HG03520 (cell line): ENCODE results near the gene MRPL49.
"Not testable (repeated sequence)": the region's sequence is repeated elsewhere in the genome, so short reads cannot be mapped to it uniquely, and the experiment has no call there.

Experiments used
- ATAC-seq: cut with Tn5 transposase; IDR thresholded peaks from one replicate; pipeline ENCODE4 v1.9.1; 2021; ENCODE audit warnings: mild to moderate bottlenecking, moderate library complexity; ENCODE audit not compliant: unreplicated experiment

Gene MRPL49

DNA sequence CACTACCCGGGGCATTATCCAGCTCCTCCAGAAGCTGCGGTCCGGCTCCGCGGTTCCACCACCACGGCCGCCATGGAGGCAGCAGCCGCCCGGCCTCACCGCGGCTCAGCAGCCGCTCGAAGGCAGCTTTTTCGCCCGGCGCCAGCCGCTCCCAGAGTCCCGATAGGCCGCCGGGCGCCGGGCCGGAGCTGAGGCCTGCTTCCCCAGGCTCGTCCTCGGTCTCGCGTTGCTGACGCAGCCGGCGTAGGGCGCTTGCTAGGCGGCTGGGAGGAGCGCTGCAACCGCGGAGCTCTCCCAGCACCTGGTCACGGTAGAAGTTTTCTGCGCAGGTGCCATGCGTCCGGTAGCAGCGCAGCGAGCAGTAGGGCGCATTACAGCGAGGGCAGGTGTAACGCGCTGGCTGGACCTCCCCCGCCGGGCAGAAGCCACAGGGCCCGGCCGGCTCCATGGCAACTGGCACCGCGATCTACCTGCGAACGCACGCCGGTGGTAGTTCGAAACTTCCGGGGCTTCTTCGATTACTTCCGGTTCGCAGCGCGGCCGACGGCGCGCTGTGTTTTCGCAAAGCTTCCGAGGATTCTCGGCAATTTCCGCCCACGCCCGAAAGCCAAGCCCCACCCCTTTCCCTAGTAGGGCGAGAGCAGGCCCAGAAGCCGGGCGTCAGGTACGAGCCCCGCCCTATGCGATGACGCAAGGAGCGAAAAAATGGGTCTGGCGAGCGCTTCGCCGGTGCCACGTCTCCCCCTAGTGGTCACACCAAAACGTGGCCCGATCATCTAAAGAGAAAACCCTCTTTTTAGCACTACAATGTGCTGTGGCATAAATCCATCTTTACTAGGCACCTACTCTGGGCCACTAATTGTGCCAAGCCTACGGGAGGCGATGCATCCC lies 4.7 kb upstream of the MRPL49 start, which contains the start of gene ZNHIT2:
Gene ZNHIT2 (minus strand): TSS at position 496 of the 891 bp plus-strand sequence. CDS start 48 bp downstream, at position 448.
- peak; percentile 49 for ATAC-seq

GRCh38 chr11:65118097-65118837 lies 3.9 kb upstream of the MRPL49 start:
- ATAC-seq, result no peak

DNA sequence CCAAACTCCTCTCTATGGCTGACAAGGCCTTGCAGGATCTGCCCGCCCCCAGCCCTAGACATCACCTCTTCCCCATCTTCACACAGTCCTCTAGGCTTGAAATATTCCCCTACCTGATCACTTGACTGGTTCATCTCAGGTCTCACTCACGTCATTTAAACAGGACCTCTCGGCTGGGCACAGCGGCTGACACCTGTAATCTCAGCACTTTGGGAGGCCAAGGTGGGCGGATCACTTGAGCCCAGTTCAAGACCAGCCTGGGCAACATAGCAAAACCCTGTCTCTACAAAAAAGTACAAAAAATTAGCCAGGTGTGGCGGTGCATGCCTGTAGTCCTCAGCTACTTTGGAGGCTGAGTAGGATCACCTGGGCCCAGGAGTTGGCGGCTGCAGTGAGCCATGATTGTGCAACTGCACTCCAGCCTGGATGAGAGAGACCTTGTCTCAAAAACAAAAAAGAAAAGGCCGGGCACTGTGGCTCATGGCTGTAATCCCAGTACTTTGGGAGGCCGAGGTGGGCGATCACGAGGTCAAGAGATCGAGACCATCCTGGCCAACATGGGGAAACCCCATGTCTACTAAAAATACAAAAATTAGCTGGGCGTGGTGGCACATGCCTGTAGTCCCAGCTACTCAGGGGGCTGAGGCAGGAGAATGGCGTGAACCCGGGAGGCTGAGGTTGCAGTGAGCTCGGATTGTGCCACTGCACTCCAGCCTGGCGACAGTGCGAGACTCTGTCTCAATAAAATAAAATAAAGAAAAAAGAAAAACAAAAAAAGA lies 3.0 kb upstream of the MRPL49 start:
- ATAC-seq, result not testable (repeated sequence)

DNA sequence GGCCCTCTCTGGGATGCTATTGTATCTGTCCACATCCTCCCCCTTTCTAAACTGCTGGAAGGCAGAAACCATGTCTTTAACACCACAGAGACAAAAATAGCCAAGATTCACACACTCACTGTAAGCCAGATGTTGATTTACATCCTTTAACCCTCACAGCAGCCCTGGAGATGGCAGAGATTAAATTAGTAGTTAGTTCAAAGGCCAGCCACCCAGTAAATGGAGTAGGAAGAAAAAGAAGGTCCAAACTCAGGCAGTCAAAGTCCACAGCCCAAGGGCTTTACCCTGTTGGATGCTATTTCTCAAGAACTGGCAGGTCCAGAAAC lies 2.5 kb upstream of the MRPL49 start:
- ATAC-seq, result no peak

- ATAC-seq, result no peak
Measured at GRCh38 chr11:65120831-65121230, 1.3 kb upstream of the MRPL49 start.

DNA sequence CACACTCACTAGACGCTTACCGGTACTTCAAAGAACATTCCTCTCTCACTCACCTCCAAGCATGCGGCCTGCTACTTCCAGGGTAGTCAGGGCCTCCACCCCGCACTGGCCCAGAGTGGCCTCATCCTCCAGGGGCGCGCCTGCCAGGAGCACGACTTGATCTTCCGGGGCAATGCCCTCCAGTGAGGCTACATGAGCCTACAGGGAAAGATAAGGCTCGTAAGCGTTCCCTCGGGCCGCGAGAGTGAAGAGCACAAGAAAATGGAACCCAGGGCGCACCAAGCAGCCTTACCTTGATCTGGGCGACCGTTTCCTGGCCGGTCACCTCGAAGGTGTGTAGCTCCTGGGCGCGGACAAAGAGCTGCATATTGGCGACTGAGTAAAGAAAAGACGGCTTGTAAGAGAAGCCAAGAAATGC lies 665 bp upstream of the MRPL49 start:
- no peak for ATAC-seq

DNA sequence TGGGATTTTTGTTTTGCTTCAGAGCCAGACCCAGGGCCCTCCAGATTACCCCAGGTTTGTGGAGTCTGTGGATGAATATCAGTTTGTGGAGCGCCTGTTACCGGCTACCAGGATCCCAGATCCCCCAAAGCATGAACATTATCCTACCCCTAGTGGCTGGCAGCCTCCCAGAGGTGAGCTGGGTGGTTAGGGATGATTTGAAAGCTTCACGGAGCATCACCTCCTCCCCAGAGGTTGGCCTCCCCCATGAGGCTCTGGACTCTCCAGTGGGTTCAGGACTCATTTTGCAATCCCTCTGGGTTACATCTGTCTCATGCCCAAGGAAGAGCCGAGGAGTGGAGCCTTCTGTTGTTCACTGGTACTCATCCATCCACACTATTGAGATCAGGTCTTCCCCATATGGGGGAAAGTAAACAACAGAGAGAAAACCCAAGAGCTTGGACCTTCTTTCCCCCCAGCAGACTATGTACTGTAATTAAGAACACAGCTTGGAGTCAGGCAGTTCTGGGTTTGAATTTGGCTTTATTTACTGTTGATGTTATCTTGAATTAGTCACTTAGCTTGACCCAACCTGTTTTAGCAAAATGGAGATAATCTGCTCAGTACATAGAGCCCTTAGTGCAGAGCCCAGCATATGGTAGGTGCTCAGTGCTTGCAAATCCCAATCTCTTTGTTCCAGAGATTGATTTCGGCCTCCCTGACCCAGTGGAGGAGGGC lies 2.5 kb downstream of the MRPL49 start:
- ATAC-seq, result no peak

- no peak for ATAC-seq
Measured at GRCh38 chr11:65125197-65126056, 3.3 kb downstream of the MRPL49 start.

- no peak for ATAC-seq
Measured at GRCh38 chr11:65126624-65127274, 4.6 kb downstream of the MRPL49 start.

DNA sequence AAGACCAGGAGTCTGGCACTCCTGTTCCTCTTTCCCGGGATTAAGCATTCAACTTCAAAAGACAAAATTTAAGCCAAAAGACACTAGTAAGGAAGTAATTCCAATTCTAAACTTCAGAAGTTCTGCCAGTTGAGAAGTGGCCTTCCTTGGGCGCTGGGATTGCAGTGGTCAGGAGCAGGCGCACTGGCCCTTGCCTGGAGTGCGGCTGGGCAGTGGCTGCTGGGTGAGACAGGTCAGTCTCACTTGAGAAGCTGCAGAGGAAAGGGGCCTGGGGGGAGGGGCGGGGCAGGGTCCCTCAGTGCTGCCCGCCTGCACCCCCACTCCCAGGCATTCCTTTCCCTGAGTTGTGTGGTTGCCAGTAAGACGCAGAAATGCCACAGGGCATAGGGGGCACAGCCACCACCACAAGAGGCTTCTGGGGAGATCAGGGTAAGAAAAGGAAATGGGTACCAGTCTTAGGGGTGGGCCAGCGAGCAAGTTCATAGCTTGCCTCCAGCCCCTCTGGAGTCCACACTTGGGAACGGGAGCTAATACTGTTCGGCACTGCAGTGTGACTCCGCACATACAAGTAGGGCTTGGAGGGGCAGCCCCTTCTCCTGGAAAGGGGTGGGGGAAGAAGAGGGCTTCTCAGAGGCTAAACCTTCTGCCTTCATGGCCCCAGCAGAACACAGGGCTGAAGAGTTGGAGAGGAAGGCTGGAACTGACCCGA lies 5.5 kb downstream of the MRPL49 start:
- ATAC-seq, result no peak

DNA sequence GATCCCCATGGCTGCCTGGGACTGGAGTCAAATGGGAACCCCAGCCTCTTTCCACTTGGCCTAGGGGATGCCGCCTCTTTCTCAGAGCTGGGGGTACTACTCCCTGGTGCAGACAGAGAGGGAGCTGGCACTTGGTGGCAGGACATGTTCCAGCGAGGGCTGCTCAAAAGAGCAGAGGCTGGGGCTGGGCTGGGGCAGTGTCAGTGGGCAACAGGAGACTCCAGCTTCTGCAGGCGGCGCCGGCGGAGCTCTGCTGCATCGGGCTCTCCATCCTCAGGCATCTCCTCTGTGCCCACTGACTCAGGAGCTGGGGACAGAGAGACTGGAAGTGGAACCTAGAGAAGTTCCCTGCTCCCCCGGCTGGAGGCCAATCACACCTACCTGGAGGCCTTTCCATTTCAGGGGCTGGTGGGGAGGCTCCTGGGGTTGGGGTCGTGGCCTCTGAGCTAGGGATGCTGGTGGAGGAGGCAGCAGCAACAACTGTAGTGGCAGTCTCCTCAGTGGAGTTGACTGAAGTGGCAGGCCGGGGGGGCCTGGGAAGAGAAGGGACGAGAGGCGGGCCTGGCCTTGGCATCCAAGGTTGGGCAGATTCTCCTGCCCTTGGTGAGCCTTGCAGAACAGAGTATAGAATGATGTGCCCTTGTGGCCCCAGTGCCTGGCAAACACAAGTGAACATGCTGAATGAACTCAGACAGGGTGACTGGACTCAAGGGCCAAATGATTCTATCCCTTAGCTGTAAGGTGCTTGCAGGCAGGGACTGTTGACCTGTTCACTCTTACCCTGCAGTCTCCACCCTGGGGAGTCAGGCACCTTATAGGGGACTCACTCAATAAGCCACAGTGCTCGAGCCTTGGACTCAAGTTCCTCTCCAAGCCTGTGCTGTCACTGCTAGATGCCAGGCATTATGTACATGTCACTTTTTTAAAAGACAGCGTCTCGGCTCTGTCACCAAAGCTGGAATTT lies 6.3 kb downstream of the MRPL49 start:
- ATAC-seq, result no peak

DNA sequence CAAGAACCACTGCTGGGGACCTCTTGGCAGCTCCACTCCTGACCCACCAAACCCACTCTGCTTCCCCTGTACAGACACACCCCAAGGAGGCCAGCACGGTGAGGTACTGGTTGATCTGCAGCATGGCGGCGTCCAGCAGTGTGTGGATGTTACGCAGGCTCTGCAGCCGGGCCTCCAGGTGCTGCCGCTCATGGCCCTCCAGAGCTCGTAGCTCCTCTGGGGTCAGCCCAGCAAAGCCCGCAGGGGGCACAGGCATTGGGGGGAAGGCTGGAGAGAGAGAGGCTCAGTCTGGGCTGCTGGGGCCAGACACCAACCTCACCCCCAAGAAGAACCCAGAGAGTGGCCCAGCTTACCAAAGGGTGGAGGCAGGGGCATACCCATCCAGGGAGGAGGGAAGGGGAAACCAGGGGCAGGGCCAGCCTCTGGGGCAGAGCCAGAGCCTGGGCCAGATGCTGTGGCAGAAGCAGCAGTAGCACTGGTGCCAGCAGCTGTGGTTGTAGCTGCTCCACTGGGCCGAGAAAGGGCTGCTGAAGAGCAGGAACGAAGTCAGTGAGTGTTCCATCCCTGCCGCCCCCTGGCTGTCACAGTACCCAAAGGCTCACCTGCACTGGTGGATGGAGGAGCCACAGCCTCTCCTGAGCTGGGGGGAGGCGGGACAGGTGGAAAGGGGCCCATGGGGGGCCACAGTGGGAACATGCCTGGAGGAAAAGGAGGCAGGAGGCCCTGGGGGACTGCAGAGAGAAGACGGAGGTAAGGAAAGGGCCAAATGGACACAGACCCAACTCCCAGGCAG lies 7.7 kb downstream of the MRPL49 start:
- no peak for ATAC-seq

DNA sequence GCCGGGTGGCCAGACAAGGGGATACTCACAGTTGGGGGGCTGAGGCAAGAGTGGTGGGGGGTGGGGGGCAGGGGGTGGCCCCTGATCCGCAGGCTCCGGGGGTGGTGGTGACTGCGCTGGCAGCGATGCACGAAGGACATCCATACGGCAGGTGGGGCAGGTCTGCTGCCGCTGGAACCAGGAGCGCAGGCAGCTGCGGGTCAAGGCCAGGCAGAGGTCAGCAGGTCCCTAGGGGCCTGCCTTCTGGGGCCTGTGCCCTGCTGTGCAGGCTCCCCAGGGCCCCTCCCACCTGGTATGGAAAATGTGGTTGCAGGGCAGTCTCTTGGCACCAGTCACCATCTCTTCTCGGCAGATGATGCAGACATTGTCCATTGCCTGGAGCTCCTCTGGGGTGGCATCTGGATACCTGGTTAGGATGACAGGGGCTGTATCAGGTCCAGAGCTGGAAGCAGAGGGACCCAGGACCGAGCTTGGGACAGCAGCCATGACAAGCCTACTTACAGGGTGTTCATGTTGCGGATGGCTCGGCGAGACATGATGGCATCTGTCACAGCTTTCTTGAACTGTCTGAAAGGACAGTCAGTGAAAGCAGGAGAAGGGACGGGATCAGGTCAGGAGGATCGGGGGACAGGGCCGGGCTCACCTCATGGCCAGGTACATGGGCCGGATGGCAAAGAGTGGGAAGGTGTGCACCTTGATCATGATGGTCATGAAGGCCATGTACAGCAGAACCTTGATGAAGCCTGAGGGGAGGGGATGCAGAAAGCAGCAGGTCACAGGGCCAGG lies 8.7 kb downstream of the MRPL49 start:
- ATAC-seq, result no peak

DNA sequence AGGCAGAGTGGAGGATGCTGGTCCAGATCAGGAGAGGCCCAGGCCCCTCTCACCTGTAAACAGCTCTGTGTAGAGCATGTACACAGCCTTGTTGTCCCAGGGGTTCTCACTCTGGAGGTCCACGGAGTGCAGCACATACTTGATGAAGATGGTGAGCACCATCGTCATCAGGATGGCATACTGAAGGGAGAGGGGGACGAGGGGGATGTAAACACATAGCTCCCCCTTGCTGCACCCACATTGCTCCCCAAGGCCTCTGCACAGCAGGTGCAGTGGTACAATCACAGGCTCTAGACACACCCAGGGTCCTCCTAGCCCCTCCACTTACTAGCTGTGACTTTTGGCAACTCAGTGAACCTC lies 9.3 kb downstream of the MRPL49 start:
- no peak for ATAC-seq

DNA sequence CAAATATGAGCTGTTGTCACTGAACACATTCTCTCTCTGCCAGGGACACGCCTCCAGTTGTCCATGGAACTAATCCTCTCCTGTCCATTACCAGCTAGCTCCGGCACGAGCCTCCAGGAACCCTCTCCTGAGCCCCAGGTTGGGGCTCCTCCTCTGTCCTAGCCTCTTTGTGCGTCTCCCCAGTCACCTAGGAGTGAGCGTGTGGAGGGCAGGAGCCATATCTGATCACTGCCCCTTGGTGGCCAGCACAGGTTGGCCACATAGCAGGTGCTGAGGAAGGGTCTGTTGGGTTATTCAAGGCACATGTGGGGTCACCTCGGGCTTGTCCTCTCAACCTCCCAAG lies 9.7 kb downstream of the MRPL49 start:
- ATAC-seq, result no peak
